Naive B cell (primary cell): Measurements from ENCODE around the gene ADAMTSL3. TPM values are rescaled to one million over a fixed set of nuclear protein-coding genes. Genes with fewer than 3 reads are reported as not detected.

ENCODE experiments used
- ATAC-seq, 2 donors: fragments of 150-1000 bp; cut with Tn5 transposase; 2 replicates each; pipeline ENCODE4 v1.10.0; 2021; ENCODE audit warnings: low read depth in 2 of 2, mild to moderate bottlenecking in 2 of 2, moderate library complexity in 2 of 2
- DNase-seq: peaks from one replicate; pipeline ENCODE4 v3.0.0; 2022
- H3K27ac Mint-ChIP-seq, 6 donors: one replicate each; pipeline ENCODE4 v1.8.0; 2020 to 2022; ENCODE audit warnings: mild to moderate bottlenecking in 6 of 6, mixed read lengths in 6 of 6, moderate library complexity in 5 of 6, inconsistent platforms in 2 of 6
- H3K27me3 Mint-ChIP-seq, 3 donors: one replicate each; pipeline ENCODE4 v1.8.0; 2021 to 2022; ENCODE audit warnings: mixed read lengths in 3 of 3, mild to moderate bottlenecking in 1 of 3
- H3K36me3 Mint-ChIP-seq, 2 donors: one replicate each; pipeline ENCODE4 v1.8.0; 2020 to 2022; ENCODE audit warnings: mixed read lengths in 2 of 2, inconsistent platforms in 1 of 2, mild to moderate bottlenecking in 1 of 2
- H3K4me1 Mint-ChIP-seq, 3 donors: one replicate each; pipeline ENCODE4 v1.8.0; 2020 to 2022; ENCODE audit warnings: mixed read lengths in 3 of 3, inconsistent platforms in 1 of 3, mild to moderate bottlenecking in 1 of 3, moderate library complexity in 1 of 3
- H3K4me3 Mint-ChIP-seq, 8 donors: one replicate each; pipeline ENCODE4 v1.8.0; 2020 to 2022; ENCODE audit warnings: mild to moderate bottlenecking in 8 of 8, mixed read lengths in 8 of 8, moderate library complexity in 8 of 8, inconsistent platforms in 2 of 8
- H3K9me3 Mint-ChIP-seq, 7 donors: one replicate each; pipeline ENCODE4 v1.8.0; 2020 to 2022; ENCODE audit warnings: mixed read lengths in 7 of 7, mild to moderate bottlenecking in 5 of 7, inconsistent platforms in 2 of 7, moderate library complexity in 1 of 7
- polyA plus RNA-seq, 6 donors: library from polyadenylated mRNA; unstranded; fragments of 300-500 nt; fragmentation: Illumina TruSeq; gene quantifications; one replicate each; pipeline ENCODE4 v1.2.3, GENCODE V29; 2021; ENCODE audit warnings: low read depth in 6 of 6

The ADAMTSL3 gene
- polyA plus RNA-seq, 6 donors from 2014 or later, result not detected

DNA sequence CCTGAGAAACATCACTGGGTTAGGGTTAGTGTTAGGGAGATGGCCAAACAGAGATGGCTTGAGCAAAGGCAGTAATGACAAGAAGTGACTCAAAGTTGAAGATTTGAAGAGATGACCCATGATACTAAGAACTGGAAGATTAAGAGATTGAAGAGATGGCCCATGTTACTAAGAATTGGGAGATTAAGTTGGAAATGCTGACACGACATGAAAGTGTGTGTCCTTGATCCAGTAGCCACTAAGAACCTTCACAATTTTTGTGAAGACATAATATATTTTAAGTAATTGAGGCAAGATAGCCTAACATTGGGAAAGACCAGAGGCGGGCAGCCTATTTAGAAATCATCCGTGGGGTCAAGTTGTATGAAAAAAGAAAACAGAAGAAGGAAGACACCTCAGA is 239.4 kb downstream of the ADAMTSL3 start:
- H3K27me3 Mint-ChIP-seq, result peaks cover 0 to 11% (median 0%) of the 10 kb centered on the region in 3 donors
- no peak for DNase-seq
- no peak overlapping the region for H3K27ac Mint-ChIP-seq
- H3K4me1 Mint-ChIP-seq, result no peaks in the 10 kb centered on the region
- no peaks in the 10 kb centered on the region for H3K36me3 Mint-ChIP-seq
- H3K9me3 Mint-ChIP-seq, result peaks cover 0 to 4% (median 0%) of the 10 kb centered on the region in 7 donors
- H3K4me3 Mint-ChIP-seq, result no peak overlapping the region
- no peak for ATAC-seq

DNA sequence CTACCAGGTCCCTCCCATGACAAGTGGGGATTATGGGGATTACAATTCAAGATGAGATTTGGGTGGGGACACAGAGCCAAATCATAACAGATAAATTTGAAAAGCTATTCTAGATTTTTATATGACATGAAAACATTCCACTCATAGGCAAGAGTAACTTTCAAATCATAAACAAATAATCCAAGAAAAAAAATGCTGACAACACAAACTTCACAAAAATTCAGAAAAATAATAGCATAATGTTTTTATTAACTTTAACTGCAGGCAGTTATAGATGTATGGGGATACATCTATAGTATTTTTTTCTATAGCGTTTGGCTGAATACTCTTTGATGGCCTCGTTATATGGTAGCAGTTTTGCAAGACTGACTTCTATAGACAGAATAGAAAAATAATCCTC is 243.1 kb downstream of the ADAMTSL3 start:
- ATAC-seq (no peak), DNase-seq (no peak)
- no peak overlapping the region for H3K4me3 Mint-ChIP-seq
- H3K36me3 Mint-ChIP-seq, result no peaks in the 10 kb centered on the region
- peaks cover 0 to 6% (median 4%) of the 10 kb centered on the region in 3 donors for H3K27me3 Mint-ChIP-seq
- peaks cover 0 to 4% (median 2%) of the 10 kb centered on the region in 7 donors for H3K9me3 Mint-ChIP-seq
- no peak overlapping the region for H3K27ac Mint-ChIP-seq
- no peaks in the 10 kb centered on the region for H3K4me1 Mint-ChIP-seq

DNA sequence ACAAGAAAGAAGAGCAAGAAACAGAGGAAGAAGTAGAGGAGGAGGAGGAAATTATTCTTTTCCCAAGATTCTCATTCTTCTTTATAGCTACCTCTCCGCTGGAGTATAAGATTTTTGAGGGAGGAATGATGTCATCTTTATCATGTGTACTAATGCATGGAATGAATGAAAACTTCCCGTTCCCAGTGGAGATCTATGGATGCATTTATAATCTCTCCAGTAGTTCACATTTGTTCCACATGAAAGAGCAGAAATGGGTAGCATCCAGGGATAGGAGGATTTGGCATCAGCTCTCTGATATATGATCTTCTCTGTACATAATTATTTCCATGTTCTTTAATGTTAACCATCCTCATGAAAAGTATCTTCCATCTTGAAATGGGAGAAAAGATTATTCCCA is 244.4 kb downstream of the ADAMTSL3 start:
- no peaks in the 10 kb centered on the region for H3K36me3 Mint-ChIP-seq
- DNase-seq (no peak), ATAC-seq (no peak)
- peaks cover 0 to 4% (median 3%) of the 10 kb centered on the region in 7 donors for H3K9me3 Mint-ChIP-seq
- H3K4me1 Mint-ChIP-seq, result no peaks in the 10 kb centered on the region
- no peak overlapping the region for H3K27ac Mint-ChIP-seq
- peaks cover under 1 to 8% (median 4%) of the 10 kb centered on the region in 3 donors for H3K27me3 Mint-ChIP-seq
- H3K4me3 Mint-ChIP-seq, result no peak overlapping the region

DNA sequence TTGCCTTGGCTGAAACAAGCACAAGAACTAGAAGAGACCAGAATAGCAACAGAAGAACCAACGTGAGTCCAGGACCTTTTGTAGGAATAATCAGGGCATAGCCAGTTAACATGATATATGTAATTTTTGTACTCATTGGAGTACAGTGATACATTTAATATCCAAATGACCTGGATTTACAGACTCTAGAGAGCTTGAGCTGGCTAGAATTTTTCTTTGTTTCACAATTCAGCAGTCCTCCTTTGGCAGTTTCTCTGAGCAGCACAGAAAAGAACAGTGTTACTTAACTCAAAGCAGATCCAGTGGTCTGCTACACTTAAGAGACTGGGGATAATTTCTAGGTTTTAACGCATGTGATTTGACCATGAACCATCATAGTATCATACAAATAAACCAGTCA is 245.7 kb downstream of the ADAMTSL3 start:
- peaks cover 0 to 8% (median 4%) of the 10 kb centered on the region in 3 donors for H3K27me3 Mint-ChIP-seq
- H3K27ac Mint-ChIP-seq, result no peak overlapping the region
- H3K36me3 Mint-ChIP-seq, result no peaks in the 10 kb centered on the region
- ATAC-seq (no peak), DNase-seq (no peak)
- no peak overlapping the region for H3K4me3 Mint-ChIP-seq
- no peaks in the 10 kb centered on the region for H3K4me1 Mint-ChIP-seq
- H3K9me3 Mint-ChIP-seq, result peaks cover 0 to 4% (median 3%) of the 10 kb centered on the region in 7 donors

DNA sequence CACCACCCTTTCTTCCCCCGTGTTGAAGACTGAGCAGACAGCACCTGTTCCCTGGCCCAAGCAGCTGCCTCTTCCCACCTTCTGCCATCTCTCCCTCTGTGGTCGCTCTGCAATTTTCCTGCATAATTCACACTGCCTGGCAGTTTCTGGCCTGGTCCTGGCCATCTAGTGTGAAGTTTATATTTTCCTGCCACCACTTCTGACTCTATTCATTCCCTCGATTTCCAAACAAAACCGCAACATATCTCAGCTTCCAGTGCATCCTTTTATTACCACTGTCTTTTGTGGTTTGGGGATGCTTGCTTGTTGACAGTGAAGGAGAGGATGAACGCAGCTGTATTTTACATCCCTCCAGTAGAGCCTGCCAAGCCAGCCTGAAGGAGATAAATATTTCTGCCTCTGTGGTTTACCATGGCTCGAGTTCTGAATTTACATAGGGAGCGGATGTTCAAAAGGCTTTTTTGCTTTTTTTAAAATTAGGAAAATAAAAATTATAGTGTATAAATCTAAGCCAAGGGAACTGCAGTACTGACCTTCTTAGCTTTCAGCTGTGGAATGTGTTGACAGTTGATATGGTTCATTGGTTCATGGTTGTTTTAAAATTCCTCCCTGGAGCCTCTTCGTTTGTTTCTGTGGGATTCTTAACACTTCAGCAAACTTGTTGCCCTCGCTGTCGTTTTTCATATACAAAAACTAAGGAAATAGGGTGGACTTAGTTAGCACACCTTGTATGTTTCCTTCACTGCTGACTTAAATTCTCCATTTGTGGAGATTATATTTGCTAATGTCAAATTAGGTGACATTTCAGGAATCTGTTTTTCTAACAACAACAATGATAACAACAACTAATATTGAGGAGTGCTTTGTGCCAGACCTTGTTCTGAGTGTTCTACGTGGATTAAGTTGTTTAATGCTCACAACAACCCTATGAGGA is 250.5 kb downstream of the ADAMTSL3 start:
- H3K27me3 Mint-ChIP-seq, result peaks cover 0 to 8% (median 0%) of the 10 kb centered on the region in 3 donors
- ATAC-seq (no peak), DNase-seq (no peak)
- no peak overlapping the region for H3K4me3 Mint-ChIP-seq
- H3K27ac Mint-ChIP-seq, result no peak overlapping the region
- no peaks in the 10 kb centered on the region for H3K36me3 Mint-ChIP-seq
- no peaks in the 10 kb centered on the region for H3K4me1 Mint-ChIP-seq
- H3K9me3 Mint-ChIP-seq, result peaks cover 0 to 8% (median 3%) of the 10 kb centered on the region in 7 donors

DNA sequence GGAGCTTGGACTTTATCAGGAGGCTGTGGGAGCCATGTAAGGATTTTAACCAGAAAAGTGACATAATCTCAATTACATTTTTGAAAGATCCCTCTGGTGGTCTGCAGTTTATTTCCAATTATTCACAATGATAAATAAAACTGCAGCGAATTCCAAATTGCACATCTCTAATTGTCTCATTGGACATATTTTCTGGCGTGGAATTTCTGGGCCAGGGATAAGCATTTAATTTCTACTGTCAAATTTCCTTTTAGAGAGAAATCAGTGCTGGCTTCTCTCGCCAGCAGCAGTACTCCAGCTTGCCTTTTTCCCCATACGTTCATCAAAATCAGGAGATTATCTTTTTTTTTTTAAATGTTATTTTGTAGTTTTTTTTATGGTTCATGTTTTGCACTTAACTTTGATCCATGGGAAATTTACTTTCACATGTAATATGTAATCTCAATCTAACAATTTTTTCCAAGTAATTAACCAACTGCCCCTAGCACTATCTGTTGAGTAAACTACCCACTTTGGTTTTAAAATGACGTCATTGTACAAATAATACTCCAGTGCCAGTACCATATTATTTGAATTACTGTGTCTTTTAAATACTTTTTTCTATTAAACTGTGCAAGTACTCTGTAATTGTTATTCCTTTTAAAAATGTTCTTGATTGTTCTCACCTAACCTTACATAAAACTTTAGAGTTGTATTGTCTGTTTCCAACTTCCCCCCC is 251.8 kb downstream of the ADAMTSL3 start:
- H3K36me3 Mint-ChIP-seq, result peaks cover 0 to 8% of the 10 kb centered on the region in 2 donors
- H3K27ac Mint-ChIP-seq, result no peak overlapping the region
- H3K4me3 Mint-ChIP-seq, result no peak overlapping the region
- peaks cover 0 to 8% (median 0%) of the 10 kb centered on the region in 3 donors for H3K27me3 Mint-ChIP-seq
- DNase-seq (no peak), ATAC-seq (no peak)
- H3K4me1 Mint-ChIP-seq, result no peaks in the 10 kb centered on the region
- peaks cover 0 to 14% (median 5%) of the 10 kb centered on the region in 7 donors for H3K9me3 Mint-ChIP-seq

DNA sequence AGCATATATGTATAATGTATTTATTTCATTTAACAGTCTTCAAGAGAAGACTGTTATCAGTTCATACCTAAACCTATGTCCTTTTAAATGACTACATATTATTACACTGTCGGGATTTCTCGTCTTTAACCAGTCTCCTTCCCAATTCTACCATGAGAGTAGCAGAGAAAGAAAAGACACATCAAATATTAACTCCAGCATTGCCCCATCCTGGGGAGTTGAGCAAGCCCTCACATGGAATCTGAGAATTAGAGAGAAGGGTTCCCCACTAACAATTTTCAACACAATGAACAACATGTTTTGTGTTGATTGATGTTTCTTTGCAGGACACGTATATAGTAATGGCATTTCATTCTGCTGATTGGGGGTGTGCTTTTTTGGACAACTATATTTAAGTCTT is 257.4 kb downstream of the ADAMTSL3 start:
- DNase-seq (no peak), ATAC-seq (no peak)
- H3K4me1 Mint-ChIP-seq, result no peaks in the 10 kb centered on the region
- no peak overlapping the region for H3K27ac Mint-ChIP-seq
- H3K27me3 Mint-ChIP-seq, result peaks cover 0 to 9% (median 4%) of the 10 kb centered on the region in 3 donors
- no peak overlapping the region for H3K4me3 Mint-ChIP-seq
- H3K9me3 Mint-ChIP-seq, result peaks cover 0 to 9% (median 3%) of the 10 kb centered on the region in 7 donors
- peaks cover 0 to 8% of the 10 kb centered on the region in 2 donors for H3K36me3 Mint-ChIP-seq

DNA sequence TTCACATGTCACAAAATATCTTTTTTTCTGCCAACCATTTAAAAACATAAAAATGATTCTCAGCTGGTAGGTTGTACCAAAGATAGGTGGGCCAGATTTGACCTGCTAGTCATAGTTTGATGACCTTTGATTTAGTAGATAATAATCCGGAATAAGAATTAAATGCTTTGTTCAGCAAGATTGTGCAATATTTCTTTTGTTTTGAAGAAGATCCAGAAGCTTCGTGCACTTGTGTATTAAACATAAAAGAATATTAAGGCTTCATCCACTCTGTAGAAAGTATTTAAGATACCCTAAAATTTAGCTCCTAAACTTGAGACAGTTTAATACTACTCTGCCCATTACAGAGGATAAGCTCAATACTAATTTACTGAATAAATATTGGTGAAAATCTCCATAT is 258.4 kb downstream of the ADAMTSL3 start:
- no peak for ATAC-seq
- DNase-seq, result no peak
- peaks cover 0 to 8% of the 10 kb centered on the region in 2 donors for H3K36me3 Mint-ChIP-seq
- H3K9me3 Mint-ChIP-seq, result peaks cover 0 to 9% (median 3%) of the 10 kb centered on the region in 7 donors
- H3K27me3 Mint-ChIP-seq, result peaks cover 0 to 9% (median 4%) of the 10 kb centered on the region in 3 donors
- H3K4me1 Mint-ChIP-seq, result no peaks in the 10 kb centered on the region
- no peak overlapping the region for H3K4me3 Mint-ChIP-seq
- H3K27ac Mint-ChIP-seq, result no peak overlapping the region

DNA sequence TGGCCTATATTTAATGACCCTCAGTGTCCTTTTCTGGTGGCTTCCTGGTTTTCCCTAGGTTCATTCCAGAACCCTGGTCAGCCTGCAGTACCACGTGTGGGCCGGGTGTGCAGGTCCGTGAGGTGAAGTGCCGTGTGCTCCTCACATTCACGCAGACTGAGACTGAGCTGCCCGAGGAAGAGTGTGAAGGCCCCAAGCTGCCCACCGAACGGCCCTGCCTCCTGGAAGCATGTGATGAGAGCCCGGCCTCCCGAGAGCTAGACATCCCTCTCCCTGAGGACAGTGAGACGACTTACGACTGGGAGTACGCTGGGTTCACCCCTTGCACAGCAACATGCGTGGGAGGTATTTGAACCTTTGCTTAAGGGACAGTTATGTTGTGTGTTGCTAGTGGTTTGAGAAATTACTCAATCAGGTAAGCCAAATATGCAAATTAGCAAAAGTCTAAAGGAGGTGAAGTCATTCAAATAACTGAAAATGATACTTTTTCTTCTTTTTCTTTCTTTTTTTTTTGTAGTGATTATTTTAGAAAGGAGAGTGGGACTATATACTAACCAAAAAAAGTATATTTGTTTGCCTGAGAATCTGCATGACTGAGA is 259.2 kb downstream of the ADAMTSL3 start:
- no peaks in the 10 kb centered on the region for H3K4me1 Mint-ChIP-seq
- H3K27me3 Mint-ChIP-seq, result peaks cover 0 to 9% (median 4%) of the 10 kb centered on the region in 3 donors
- no peak overlapping the region for H3K4me3 Mint-ChIP-seq
- ATAC-seq (no peak), DNase-seq (no peak)
- H3K9me3 Mint-ChIP-seq, result peaks cover 0 to 9% (median 3%) of the 10 kb centered on the region in 7 donors
- H3K36me3 Mint-ChIP-seq, result peaks cover 0 to 8% of the 10 kb centered on the region in 2 donors
- no peak overlapping the region for H3K27ac Mint-ChIP-seq

DNA sequence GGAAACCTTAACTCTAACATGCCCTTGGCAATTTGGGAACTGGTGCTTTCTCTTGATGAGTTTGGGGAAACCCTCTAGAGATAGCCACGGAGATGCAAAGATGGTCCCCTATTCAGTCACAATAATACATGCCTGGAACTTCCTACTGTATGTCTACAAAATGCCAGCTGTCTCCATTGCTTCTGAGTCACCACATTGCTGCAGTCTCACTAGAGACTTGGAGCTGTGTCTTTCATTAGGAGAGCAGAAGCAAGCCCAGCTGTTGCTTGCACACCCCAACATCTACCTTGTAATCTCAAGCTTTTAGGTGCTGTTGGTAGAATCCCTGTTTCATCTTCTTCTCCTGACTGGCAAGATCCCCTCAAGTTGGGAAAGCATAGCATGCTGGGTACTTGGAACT is 261.0 kb downstream of the ADAMTSL3 start:
- Mint-ChIP-seq H3K27me3 (peaks cover 0 to 13% (median 8%) of the 10 kb centered on the region in 3 donors), H3K9me3 (peaks cover 0 to 3% (median 1%) of the 10 kb centered on the region in 7 donors), H3K36me3 (peaks cover 0 to 3% of the 10 kb centered on the region in 2 donors), H3K4me1 (no peaks in the 10 kb centered on the region), H3K27ac (no peak overlapping the region), H3K4me3 (no peak overlapping the region)
- DNase-seq, result no peak
- no peak for ATAC-seq

DNA sequence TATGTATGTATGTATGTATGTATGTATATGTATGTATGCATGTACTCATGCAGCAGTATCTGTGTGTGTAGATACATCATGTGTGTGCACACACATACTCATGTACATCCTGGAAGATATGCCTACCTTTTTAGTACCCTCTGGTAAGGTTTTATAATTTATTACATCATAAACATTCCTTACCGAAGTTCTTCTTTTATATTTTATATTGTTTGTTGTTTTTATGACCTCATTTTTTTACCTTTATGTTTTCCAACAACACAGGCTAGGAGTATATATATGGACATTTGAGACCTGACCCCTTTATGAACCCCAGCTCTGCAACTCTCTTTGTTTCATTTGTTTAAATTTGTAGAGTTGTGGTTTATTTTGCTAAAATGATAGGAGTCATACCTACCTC is 263.5 kb downstream of the ADAMTSL3 start:
- Mint-ChIP-seq H3K4me1 (no peaks in the 10 kb centered on the region), H3K27me3 (peaks cover 0 to 13% (median 8%) of the 10 kb centered on the region in 3 donors)

DNA sequence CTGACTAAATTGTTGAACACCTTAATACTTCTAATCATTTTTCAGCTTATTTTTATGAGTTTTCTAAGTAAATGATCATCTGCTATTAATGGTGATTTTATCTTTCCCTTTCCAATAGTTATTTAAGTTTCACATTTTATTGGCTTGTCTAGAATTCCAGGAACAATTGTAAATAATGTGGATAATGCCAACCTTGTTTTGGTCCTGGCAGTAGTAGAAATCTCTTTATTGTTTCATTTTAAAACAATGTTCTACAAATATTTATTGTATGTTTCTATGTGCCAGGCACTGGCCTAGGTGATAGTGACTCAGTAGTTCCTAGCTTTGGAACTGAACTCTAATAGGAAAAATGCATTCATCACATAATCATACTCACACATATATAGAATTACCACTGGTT is 264.1 kb downstream of the ADAMTSL3 start:
- DNase-seq (no peak), ATAC-seq (no peak)
- no peak overlapping the region for H3K27ac Mint-ChIP-seq
- H3K27me3 Mint-ChIP-seq, result peaks cover 0 to 13% (median 8%) of the 10 kb centered on the region in 3 donors
- peaks cover 0 to 1% (median 0%) of the 10 kb centered on the region in 7 donors for H3K9me3 Mint-ChIP-seq
- no peaks in the 10 kb centered on the region for H3K4me1 Mint-ChIP-seq
- no peaks in the 10 kb centered on the region for H3K36me3 Mint-ChIP-seq
- no peak overlapping the region for H3K4me3 Mint-ChIP-seq

More for the DNA sequence above, 263.5 kb downstream of the ADAMTSL3 start:
- no peak for DNase-seq
- Mint-ChIP-seq H3K27ac (no peak overlapping the region), H3K9me3 (peaks cover 0 to 1% (median 0%) of the 10 kb centered on the region in 7 donors), H3K36me3 (no peaks in the 10 kb centered on the region), H3K4me3 (no peak overlapping the region)
- no peak for ATAC-seq

DNA sequence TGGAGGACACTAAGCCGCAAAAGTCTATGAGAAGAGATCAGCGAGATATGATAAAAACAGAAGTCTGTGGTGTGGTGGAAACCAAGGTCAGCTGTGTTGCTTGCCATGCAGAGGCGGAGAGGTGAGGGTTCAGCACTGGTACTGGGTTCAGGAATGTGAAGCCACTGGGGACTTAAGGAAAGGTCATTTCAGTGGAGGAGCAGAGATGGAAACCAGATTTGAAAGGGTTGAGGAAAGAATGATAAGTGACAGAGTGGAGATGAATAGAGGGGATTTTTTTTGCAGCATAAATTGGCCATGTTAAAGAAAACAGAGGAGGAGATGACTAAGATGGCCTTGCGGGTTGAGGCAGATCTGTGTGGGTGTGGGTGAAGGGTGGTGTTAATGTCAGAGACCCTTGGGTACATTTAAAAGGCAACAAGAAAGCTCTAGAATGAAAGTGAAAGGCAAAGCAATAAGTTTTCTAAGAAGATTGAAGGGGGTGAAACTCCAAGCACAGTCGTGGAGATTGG is 265.5 kb downstream of the ADAMTSL3 start:
- H3K27me3 Mint-ChIP-seq, result peaks cover 0 to 11% (median 10%) of the 10 kb centered on the region in 3 donors
- no peak overlapping the region for H3K4me3 Mint-ChIP-seq
- no peaks in the 10 kb centered on the region for H3K4me1 Mint-ChIP-seq
- no peaks in the 10 kb centered on the region for H3K36me3 Mint-ChIP-seq
- H3K9me3 Mint-ChIP-seq, result peaks cover 0 to 1% (median 0%) of the 10 kb centered on the region in 7 donors
- no peak overlapping the region for H3K27ac Mint-ChIP-seq
- DNase-seq (no peak), ATAC-seq (no peak)
